ENCODE measurements around the gene MERTK. TPM values are rescaled to one million over a fixed set of nuclear protein-coding genes. Genes with fewer than 3 reads are reported as not detected.
"Not testable (repeated sequence)": the region's sequence is repeated elsewhere in the genome, so short reads cannot be mapped to it uniquely, and the experiment has no call there.

Gene MERTK
- total and polyA plus RNA-seq, 9 donors: 3.2 to 6.3 (median 4.6) TPM

GRCh38 chr2:111909079-111909478, 10.7 kb downstream of the MERTK start:
- no peak for DNase-seq
- peaks cover 3% of the 10 kb centered on the region for H3K4me1 ChIP-seq (ENCODE audit: control insufficient read depth, insufficient read depth, low read length)
- WGBS (ENCODE audit: insufficient coverage): 48% methylated on average over 3 of the region's 3 CpGs

GRCh38 chr2:111909997-111910396, 11.6 kb downstream of the MERTK start:
- 80% methylated on average over 1 of the region's 4 CpGs for WGBS (ENCODE audit: insufficient coverage)
- H3K4me3 ChIP-seq (ENCODE audit: low read length); DNase-seq; H3K27ac ChIP-seq (ENCODE audit: low read length); H3K4me1 ChIP-seq (ENCODE audit: control insufficient read depth, insufficient read depth, low read length); H3K27me3 ChIP-seq (ENCODE audit: control insufficient read depth, insufficient read depth, low read length); H3K9me3 ChIP-seq (replicated peaks; ENCODE audit: control insufficient read depth, low read depth, low read length); H3K36me3 ChIP-seq (ENCODE audit: control insufficient read depth, insufficient read depth, low read length): not testable (repeated sequence)

More at GRCh38 chr2:111909079-111909478, 10.7 kb downstream of the MERTK start:
- Histone ChIP-seq H3K27me3 (ENCODE audit: control insufficient read depth, insufficient read depth, low read length) (no peaks in the 10 kb centered on the region), H3K27ac (ENCODE audit: low read length) (no peak overlapping the region), H3K36me3 (ENCODE audit: control insufficient read depth, insufficient read depth, low read length) (no peaks in the 10 kb centered on the region), H3K4me3 (ENCODE audit: low read length) (no peak overlapping the region), H3K9me3 (replicated peaks; ENCODE audit: control insufficient read depth, low read depth, low read length) (no peaks in the 10 kb centered on the region)

- Histone ChIP-seq H3K4me1 (ENCODE audit: control insufficient read depth, insufficient read depth, low read length) (no peaks in the 10 kb centered on the region), H3K4me3 (ENCODE audit: low read length) (no peak overlapping the region), H3K27ac (ENCODE audit: low read length) (no peak overlapping the region)
Measured at GRCh38 chr2:111910609-111911277, 12.3 kb downstream of the MERTK start.

GRCh38 chr2:111911295-111911977, 13.0 kb downstream of the MERTK start:
- not testable (repeated sequence) for H3K27me3 ChIP-seq (ENCODE audit: control insufficient read depth, insufficient read depth, low read length); H3K27ac ChIP-seq (ENCODE audit: low read length); H3K4me1 ChIP-seq (ENCODE audit: control insufficient read depth, insufficient read depth, low read length); H3K4me3 ChIP-seq (ENCODE audit: low read length); H3K9me3 ChIP-seq (replicated peaks; ENCODE audit: control insufficient read depth, low read depth, low read length); DNase-seq; H3K36me3 ChIP-seq (ENCODE audit: control insufficient read depth, insufficient read depth, low read length)
- 100% methylated on average over 1 of the region's 7 CpGs for WGBS (ENCODE audit: insufficient coverage)

More at GRCh38 chr2:111910609-111911277, 12.3 kb downstream of the MERTK start:
- Histone ChIP-seq H3K9me3 (replicated peaks; ENCODE audit: control insufficient read depth, low read depth, low read length) (no peaks in the 10 kb centered on the region), H3K27me3 (ENCODE audit: control insufficient read depth, insufficient read depth, low read length) (no peaks in the 10 kb centered on the region), H3K36me3 (ENCODE audit: control insufficient read depth, insufficient read depth, low read length) (no peaks in the 10 kb centered on the region)
- DNase-seq: no peak
- no CpG with 5 or more reads among the region's 2 CpGs for WGBS (ENCODE audit: insufficient coverage)

- no peak for DNase-seq
- Histone ChIP-seq H3K4me3 (ENCODE audit: low read length) (no peak overlapping the region), H3K4me1 (ENCODE audit: control insufficient read depth, insufficient read depth, low read length) (no peaks in the 10 kb centered on the region), H3K27me3 (ENCODE audit: control insufficient read depth, insufficient read depth, low read length) (no peaks in the 10 kb centered on the region), H3K9me3 (replicated peaks; ENCODE audit: control insufficient read depth, low read depth, low read length) (no peaks in the 10 kb centered on the region), H3K36me3 (ENCODE audit: control insufficient read depth, insufficient read depth, low read length) (no peaks in the 10 kb centered on the region), H3K27ac (ENCODE audit: low read length) (no peak overlapping the region)
- no CpG with 5 or more reads among the region's 2 CpGs for WGBS (ENCODE audit: insufficient coverage)
Measured at GRCh38 chr2:111912547-111912946, 14.1 kb downstream of the MERTK start.

- Histone ChIP-seq H3K9me3 (replicated peaks; ENCODE audit: control insufficient read depth, low read depth, low read length) (no peaks in the 10 kb centered on the region), H3K4me1 (ENCODE audit: control insufficient read depth, insufficient read depth, low read length) (peaks cover 3% of the 10 kb centered on the region), H3K4me3 (ENCODE audit: low read length) (no peak overlapping the region), H3K27ac (ENCODE audit: low read length) (no peak overlapping the region), H3K27me3 (ENCODE audit: control insufficient read depth, insufficient read depth, low read length) (no peaks in the 10 kb centered on the region), H3K36me3 (ENCODE audit: control insufficient read depth, insufficient read depth, low read length) (no peaks in the 10 kb centered on the region)
- no peak for DNase-seq
- 100% methylated on average over 1 of the region's 3 CpGs for WGBS (ENCODE audit: insufficient coverage)
Measured at GRCh38 chr2:111917106-111917505, 18.7 kb downstream of the MERTK start.

- Histone ChIP-seq H3K27ac (ENCODE audit: low read length) (peak overlapping the region; percentile 6), H3K4me3 (ENCODE audit: low read length) (no peak overlapping the region), H3K9me3 (replicated peaks; ENCODE audit: control insufficient read depth, low read depth, low read length) (no peaks in the 10 kb centered on the region), H3K36me3 (ENCODE audit: control insufficient read depth, insufficient read depth, low read length) (no peaks in the 10 kb centered on the region), H3K27me3 (ENCODE audit: control insufficient read depth, insufficient read depth, low read length) (no peaks in the 10 kb centered on the region), H3K4me1 (ENCODE audit: control insufficient read depth, insufficient read depth, low read length) (peaks cover 13% of the 10 kb centered on the region)
- peak; percentile 96 for DNase-seq
- WGBS (ENCODE audit: insufficient coverage): 50% methylated on average over 1 of the region's 1 CpG
Measured at GRCh38 chr2:111918383-111918806, 20.0 kb downstream of the MERTK start.

GRCh38 chr2:111919365-111919764, 21.0 kb downstream of the MERTK start:
- 46% methylated on average over 2 of the region's 2 CpGs for WGBS (ENCODE audit: insufficient coverage)
- Histone ChIP-seq H3K27ac (ENCODE audit: low read length) (no peak overlapping the region), H3K36me3 (ENCODE audit: control insufficient read depth, insufficient read depth, low read length) (no peaks in the 10 kb centered on the region), H3K27me3 (ENCODE audit: control insufficient read depth, insufficient read depth, low read length) (no peaks in the 10 kb centered on the region), H3K4me1 (ENCODE audit: control insufficient read depth, insufficient read depth, low read length) (peaks cover 13% of the 10 kb centered on the region), H3K9me3 (replicated peaks; ENCODE audit: control insufficient read depth, low read depth, low read length) (no peaks in the 10 kb centered on the region), H3K4me3 (ENCODE audit: low read length) (no peak overlapping the region)
- DNase-seq: no peak

GRCh38 chr2:111919794-111920608, 21.6 kb downstream of the MERTK start:
- 47% methylated on average over 5 of the region's 8 CpGs for WGBS (ENCODE audit: insufficient coverage)
- Histone ChIP-seq H3K4me3 (ENCODE audit: low read length) (no peak overlapping the region), H3K4me1 (ENCODE audit: control insufficient read depth, insufficient read depth, low read length) (peaks cover 13% of the 10 kb centered on the region), H3K9me3 (replicated peaks; ENCODE audit: control insufficient read depth, low read depth, low read length) (no peaks in the 10 kb centered on the region), H3K36me3 (ENCODE audit: control insufficient read depth, insufficient read depth, low read length) (no peaks in the 10 kb centered on the region), H3K27ac (ENCODE audit: low read length) (no peak overlapping the region), H3K27me3 (ENCODE audit: control insufficient read depth, insufficient read depth, low read length) (no peaks in the 10 kb centered on the region)
- no peak for DNase-seq

GRCh38 chr2:111923276-111923804, 24.9 kb downstream of the MERTK start:
- H3K27me3 ChIP-seq (ENCODE audit: control insufficient read depth, insufficient read depth, low read length): no peaks in the 10 kb centered on the region
- DNase-seq: peak; percentile 90
- H3K27ac ChIP-seq (ENCODE audit: low read length): no peak overlapping the region
- 5% methylated on average over 2 of the region's 4 CpGs for WGBS (ENCODE audit: insufficient coverage)
- H3K9me3 ChIP-seq (replicated peaks; ENCODE audit: control insufficient read depth, low read depth, low read length): no peaks in the 10 kb centered on the region
- H3K4me3 ChIP-seq (ENCODE audit: low read length): no peak overlapping the region
- peaks cover 15% of the 10 kb centered on the region for H3K4me1 ChIP-seq (ENCODE audit: control insufficient read depth, insufficient read depth, low read length)
- H3K36me3 ChIP-seq (ENCODE audit: control insufficient read depth, insufficient read depth, low read length): no peaks in the 10 kb centered on the region
